SJCRH30 (cell line): ENCODE measurements around the gene URB1. TPM values are rescaled to one million over a fixed set of nuclear protein-coding genes. Genes with fewer than 3 reads are reported as not detected.

Source experiments
- DNase-seq, 2 experiments: peaks; one replicate each; pipeline ENCODE4 v3.0.0-alpha.2; 2015 to 2020
- H3K27ac ChIP-seq: fragments of 250-450 bp; sonication (Bioruptor Pico); 2 replicates; pipeline ENCODE4 v1.5.1; 2020; ENCODE audit warnings: mild to moderate bottlenecking, moderate library complexity
- H3K27me3 ChIP-seq: fragments of 250-450 bp; sonication (Bioruptor Pico); 2 replicates; pipeline ENCODE4 v1.5.1; 2020; ENCODE audit warnings: mild to moderate bottlenecking, moderate library complexity
- H3K36me3 ChIP-seq: fragments of 250-450 bp; sonication (Bioruptor Pico); 2 replicates; pipeline ENCODE4 v1.5.1; 2020; ENCODE audit warnings: mild to moderate bottlenecking, moderate library complexity
- H3K4me1 ChIP-seq: fragments of 250-450 bp; sonication (Bioruptor Pico); 2 replicates; pipeline ENCODE4 v1.5.1; 2020; ENCODE audit warnings: mild to moderate bottlenecking, moderate library complexity
- H3K4me3 ChIP-seq: fragments of 250-450 bp; sonication (Bioruptor Pico); 2 replicates; pipeline ENCODE4 v1.5.1; 2020; ENCODE audit warnings: mild to moderate bottlenecking, moderate library complexity
- H3K9me3 ChIP-seq: fragments of 250-450 bp; sonication (Bioruptor Pico); replicated peaks from 2 replicates; pipeline ENCODE4 v1.5.1; 2020; ENCODE audit warnings: mild to moderate bottlenecking, moderate library complexity
- total RNA-seq: library from RNA; depleted of rRNA; stranded (reverse); fragments of >200 nt; shearing (Covaris generic); gene quantifications from 2 replicates; pipeline ENCODE4 v1.2.3, GENCODE V29; 2014

Gene URB1
- total RNA-seq, 1 experiment from 2014 or later = 21.8 TPM

DNA sequence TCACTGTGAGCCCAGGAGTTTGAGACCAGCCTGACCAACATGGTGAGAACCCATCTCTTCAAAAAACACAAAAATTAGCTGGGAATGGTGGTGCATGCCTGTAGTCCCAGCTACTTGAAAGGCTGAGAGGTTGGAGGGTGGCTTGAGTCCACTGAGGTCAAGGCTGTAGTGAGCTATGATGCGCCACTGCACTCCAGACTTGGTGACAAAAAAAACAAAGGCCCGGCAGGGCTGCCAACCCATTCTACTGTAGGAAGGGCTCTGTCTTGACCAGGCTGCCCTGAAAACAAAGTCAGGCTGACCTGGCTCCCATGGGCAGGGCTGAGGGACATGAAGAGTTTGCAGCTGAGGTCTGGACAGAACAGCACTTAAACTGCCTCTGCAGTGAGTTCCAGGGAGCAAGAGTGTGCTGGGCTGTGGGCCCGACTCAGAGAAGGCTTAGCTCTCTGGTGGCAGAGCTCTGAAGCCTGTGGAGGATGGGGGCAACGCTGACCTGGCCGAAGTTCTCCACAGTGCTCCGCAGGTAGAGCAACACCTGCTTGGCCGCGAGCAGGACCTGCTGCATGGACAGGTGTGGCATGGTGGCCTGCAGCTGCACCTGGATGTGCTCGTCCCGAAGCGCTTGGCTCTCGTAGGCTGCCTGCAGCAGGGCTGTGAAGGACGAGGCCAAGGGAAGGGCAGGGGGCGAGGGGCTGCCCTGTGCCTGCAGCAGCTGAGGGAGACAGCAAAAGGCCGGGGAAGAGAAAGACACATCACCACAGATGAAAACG, 42.4 kb downstream of the URB1 start:
- H3K27ac ChIP-seq = no peak overlapping the region
- no peak for DNase-seq
- no peak overlapping the region for H3K4me3 ChIP-seq
- no peaks in the 10 kb centered on the region for H3K27me3 ChIP-seq
- no peaks in the 10 kb centered on the region for H3K4me1 ChIP-seq
- H3K36me3 ChIP-seq = peaks cover 96% of the 10 kb centered on the region
- H3K9me3 ChIP-seq = no peaks in the 10 kb centered on the region

DNA sequence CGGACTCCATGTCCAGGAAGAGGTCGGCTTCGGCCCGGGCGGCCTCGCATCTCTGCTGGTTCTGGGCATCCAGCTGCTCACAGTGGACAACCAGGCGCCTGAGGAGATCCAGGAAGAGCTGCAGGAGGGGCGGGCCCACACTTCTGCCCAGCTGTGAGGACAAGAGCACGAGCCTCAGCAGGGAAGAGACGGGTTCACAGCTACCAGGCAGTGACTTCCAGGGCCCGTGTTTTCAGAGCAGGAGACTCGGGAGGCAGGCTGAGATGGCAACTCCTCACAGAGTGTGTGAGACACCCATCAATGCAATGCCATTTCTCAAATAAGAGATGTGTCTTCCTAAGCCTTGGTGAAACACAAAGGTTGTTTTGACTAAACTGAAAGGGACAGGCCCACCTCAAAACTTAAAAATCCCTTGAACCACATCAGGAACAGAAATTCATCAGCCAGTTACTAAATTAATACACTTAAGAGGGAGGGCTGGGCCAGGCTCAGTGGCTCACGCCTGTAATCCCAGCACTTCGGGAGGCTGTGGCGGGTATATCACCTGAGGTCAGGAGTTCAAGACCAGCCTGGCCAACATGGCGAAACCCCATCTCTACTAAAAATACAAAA, 43.4 kb downstream of the URB1 start:
- no peak for DNase-seq
- Histone ChIP-seq H3K27me3 (no peaks in the 10 kb centered on the region), H3K36me3 (peaks cover 96% of the 10 kb centered on the region), H3K9me3 (no peaks in the 10 kb centered on the region), H3K27ac (no peak overlapping the region), H3K4me1 (no peaks in the 10 kb centered on the region), H3K4me3 (no peak overlapping the region)

DNA sequence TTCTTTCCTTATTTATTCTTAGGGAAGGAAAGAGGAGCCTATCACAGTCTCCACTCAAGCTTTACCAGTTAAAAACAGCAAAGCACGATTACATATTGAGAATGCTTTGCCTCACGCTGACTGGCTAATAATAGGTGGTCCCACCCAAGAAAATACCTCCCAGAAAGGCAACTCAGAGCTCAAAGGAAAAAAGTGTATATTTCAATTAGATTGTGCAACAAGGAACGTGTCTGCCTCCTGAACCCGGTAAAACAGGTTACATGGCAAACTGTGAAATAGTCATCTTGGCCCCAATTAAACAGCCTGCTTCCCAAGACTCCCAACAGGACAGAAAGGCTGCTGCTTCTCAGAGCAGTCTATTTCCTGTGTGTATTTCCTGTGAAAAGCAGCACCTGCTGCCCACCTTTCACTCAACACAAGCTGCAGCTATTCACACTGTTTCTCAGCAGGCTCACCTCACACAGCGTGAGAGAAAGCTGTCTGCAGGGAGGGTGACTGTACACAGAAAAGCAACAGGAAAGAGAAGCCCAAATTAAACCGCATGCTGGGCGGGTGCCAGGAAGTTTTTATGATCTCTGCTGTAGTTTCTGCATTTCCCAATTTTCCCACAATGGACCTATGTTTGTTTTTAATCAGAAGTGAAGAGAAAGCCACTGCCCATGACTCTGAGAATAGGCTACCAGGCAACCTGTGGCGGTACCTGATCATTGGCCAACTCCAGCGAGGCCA, 44.0 kb downstream of the URB1 start:
- DNase-seq = no peak
- no peaks in the 10 kb centered on the region for H3K4me1 ChIP-seq
- H3K27ac ChIP-seq = no peak overlapping the region

DNA sequence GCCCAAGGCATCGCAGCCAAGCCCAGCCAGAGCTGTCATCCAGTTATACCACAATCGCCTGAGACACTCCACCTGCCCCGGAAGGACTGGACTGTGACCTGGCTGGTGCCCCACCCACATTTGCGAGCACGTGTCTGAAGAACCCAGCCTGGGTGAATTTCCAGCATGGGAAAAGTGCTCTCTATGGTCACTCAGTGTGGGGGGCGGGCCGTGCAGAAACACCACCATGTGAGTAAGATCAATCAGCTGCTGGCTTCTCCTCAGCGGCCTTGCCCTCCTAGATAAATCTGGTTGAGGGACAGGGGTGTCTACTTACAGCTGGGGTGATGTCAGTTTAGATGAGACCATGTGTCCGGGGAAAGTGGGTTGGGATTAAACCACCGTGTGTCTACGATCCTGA, 44.8 kb downstream of the URB1 start:
- peaks cover 96% of the 10 kb centered on the region for H3K36me3 ChIP-seq
- H3K9me3 ChIP-seq = no peaks in the 10 kb centered on the region
- H3K27ac ChIP-seq = no peak overlapping the region
- no peaks in the 10 kb centered on the region for H3K4me1 ChIP-seq
- no peak overlapping the region for H3K4me3 ChIP-seq
- no peak for DNase-seq
- H3K27me3 ChIP-seq = no peaks in the 10 kb centered on the region

More for the DNA sequence above, 44.0 kb downstream of the URB1 start:
- Histone ChIP-seq H3K4me3 (no peak overlapping the region), H3K36me3 (peaks cover 96% of the 10 kb centered on the region), H3K27me3 (no peaks in the 10 kb centered on the region), H3K9me3 (no peaks in the 10 kb centered on the region)

DNA sequence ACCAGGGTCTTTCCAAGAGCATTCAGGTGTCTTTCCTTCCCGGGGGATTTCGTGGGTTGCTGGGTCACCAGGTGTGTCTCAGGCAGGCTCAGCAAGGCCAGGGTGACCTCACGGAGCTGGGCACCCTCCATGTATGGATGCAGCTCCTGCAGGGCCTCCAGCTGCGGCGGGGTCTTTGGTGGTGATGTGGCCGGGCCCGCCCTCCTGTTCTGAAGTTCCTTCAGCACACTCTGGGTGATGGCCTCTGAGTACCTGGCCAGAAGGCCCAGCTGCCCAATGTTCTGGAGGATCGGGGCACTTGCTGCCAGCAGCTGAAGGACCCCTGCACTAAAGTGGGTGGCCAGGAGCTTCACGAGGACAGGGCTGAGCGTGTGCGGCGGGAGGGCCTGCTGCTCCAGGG, 45.5 kb downstream of the URB1 start:
- Histone ChIP-seq H3K4me1 (no peaks in the 10 kb centered on the region), H3K27me3 (no peaks in the 10 kb centered on the region), H3K36me3 (peaks cover 93% of the 10 kb centered on the region), H3K9me3 (no peaks in the 10 kb centered on the region), H3K27ac (no peak overlapping the region), H3K4me3 (no peak overlapping the region)
- no peak for DNase-seq

DNA sequence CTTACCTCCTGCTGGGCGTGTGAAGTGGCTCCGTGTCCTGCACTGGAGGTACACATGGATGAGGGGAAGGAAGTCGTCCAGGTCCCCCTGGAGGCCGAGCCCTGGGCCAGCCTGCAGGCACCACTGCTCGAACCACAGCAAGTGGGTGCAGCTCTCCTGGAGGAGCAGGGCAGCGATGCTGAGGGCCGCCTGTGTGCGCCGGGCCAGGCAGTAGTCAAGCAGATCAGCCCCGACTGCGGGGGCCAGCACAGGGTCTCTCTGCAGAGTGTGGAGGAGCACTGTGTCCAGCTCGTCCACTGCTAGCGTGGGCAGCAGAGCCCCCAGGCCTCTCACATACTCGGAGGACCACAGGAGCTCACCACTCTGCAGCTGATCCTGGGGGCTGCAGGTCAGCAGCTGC, 45.9 kb downstream of the URB1 start:
- Histone ChIP-seq H3K36me3 (peaks cover 91% of the 10 kb centered on the region), H3K27me3 (no peaks in the 10 kb centered on the region), H3K4me3 (no peak overlapping the region), H3K27ac (no peak overlapping the region), H3K4me1 (no peaks in the 10 kb centered on the region), H3K9me3 (no peaks in the 10 kb centered on the region)
- DNase-seq = no peak

DNA sequence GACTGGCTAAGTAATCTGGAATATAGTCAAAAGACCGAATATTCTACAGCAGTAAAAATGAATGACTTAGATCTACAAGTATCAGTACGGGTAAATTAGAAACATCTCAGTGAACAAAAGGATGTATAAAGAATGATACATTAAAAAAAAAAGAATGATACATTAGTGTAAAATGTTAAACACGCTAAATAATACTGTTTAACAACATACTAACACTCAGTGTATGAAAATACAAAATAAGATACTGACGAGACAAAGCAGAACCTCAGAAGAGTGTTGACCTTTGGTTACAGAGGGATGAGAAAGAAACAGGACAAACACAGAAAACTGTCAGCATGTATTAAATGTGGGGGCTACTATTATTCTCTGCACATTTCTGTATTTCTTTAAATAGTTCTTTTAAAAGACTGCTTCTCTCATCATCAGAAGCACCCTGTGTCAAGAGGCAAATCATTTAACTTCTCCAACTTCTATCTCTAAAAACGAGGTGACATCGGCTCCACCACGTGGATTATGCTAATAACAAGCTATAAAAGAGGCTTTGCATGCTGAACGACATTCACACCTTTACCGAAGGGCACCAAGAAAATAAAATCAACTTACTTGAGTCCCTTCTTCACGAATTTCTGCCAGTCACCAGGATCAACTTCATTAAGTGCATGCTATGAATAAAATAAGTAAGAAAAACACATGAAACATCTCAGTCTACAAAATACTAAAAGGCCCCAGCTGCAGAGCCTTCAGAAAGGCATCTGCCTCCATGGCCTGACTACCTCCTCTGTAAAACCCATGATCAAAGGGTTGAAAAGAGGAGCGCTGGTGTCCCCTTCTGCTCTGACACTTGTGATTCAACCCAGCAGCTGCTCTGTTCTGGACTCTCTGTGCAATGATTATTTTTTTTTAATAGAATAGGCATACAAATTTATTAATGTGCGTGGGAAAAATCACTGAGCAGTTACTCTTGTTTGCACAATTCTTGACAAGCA, 51.7 kb downstream of the URB1 start:
- H3K27ac ChIP-seq = no peak overlapping the region
- DNase-seq = peak in 1 of 2 experiments; percentile 47

DNA sequence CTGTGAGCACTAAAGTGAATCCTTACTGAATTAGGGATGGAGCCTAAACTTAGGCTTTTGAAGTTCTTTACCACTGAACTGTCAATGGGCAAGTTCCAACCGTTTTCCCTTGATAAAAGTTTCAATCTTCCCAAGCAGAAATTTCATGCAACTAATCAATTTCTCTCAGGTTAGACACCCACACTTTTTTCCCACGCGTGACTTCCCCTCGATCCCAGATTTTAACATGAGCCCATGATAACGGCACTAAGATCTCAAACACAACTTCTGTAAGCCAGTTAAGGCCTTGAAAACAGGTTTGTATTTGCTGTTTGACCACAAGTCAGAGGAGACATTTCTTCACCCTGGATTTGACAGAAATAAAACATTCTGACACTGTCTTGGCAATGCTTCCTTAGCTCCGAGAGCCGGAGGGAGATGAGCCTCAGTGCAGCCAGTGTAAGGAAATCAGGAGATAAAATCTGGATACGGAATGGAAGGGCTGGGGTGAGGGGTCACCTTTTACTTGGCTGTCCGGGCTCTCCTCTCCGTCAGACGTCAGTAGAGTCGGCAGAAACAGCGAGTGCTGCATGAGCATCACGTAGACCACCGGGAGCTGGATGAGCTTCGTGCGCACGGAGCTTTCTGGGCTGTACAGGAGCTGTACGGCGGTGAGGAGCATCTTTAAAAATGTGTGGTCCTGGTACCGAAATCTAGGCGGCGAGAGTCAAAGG, 54.4 kb downstream of the URB1 start:
- DNase-seq = no peak
- H3K27me3 ChIP-seq = no peaks in the 10 kb centered on the region
- no peaks in the 10 kb centered on the region for H3K9me3 ChIP-seq
- H3K4me1 ChIP-seq = peaks cover 5% of the 10 kb centered on the region
- peaks cover 73% of the 10 kb centered on the region for H3K36me3 ChIP-seq
- H3K4me3 ChIP-seq = no peak overlapping the region
- no peak overlapping the region for H3K27ac ChIP-seq

More for the DNA sequence above, 51.7 kb downstream of the URB1 start:
- Histone ChIP-seq H3K36me3 (peaks cover 76% of the 10 kb centered on the region), H3K9me3 (no peaks in the 10 kb centered on the region), H3K4me3 (no peak overlapping the region), H3K27me3 (no peaks in the 10 kb centered on the region), H3K4me1 (peaks cover 5% of the 10 kb centered on the region)

DNA sequence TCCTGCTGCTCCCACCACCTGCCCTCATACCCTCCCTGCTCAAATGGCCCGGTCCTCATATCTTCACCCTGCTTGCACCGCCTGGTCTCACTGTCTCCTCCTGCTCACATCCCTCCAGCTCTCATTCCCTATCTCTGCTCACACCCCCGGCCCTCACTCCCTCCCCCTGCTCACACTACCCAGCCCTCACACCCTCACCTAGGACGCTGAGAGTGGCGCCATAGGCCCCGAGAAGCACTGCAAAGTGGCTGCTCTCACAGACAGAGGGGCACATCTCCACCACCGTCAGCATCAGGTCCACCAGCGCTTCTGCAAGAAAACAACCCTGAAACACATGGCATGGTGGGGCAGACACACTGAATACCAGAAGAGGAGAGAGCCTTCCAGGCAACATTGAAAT, 55.6 kb downstream of the URB1 start:
- Histone ChIP-seq H3K9me3 (peaks cover 4% of the 10 kb centered on the region), H3K27me3 (no peaks in the 10 kb centered on the region), H3K4me1 (peaks cover 5% of the 10 kb centered on the region), H3K36me3 (peaks cover 76% of the 10 kb centered on the region), H3K4me3 (no peak overlapping the region), H3K27ac (no peak overlapping the region)
- DNase-seq = no peak

DNA sequence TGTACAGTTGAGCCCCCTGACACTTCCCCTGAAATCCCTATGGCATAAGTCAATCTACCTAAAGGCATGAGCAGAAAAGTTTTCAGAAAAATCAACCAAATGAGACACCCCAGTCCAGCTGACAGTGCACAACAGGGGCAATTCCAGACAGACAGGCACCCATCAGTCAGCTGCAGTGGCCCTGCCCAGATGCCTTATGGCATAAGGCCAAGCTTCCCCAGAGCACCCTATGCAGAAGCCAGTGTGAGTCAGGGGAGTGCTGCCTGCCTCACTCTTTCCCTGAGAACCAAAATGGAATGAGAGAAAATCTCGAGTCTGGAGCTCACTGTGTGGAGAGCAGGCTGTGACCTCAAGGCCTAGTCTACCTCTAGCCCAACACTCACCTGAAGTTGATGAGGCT, 56.1 kb downstream of the URB1 start:
- Histone ChIP-seq H3K4me3 (no peak overlapping the region), H3K27ac (no peak overlapping the region), H3K9me3 (peaks cover 4% of the 10 kb centered on the region), H3K36me3 (peaks cover 79% of the 10 kb centered on the region), H3K4me1 (peaks cover 10% of the 10 kb centered on the region), H3K27me3 (no peaks in the 10 kb centered on the region)
- no peak for DNase-seq

DNA sequence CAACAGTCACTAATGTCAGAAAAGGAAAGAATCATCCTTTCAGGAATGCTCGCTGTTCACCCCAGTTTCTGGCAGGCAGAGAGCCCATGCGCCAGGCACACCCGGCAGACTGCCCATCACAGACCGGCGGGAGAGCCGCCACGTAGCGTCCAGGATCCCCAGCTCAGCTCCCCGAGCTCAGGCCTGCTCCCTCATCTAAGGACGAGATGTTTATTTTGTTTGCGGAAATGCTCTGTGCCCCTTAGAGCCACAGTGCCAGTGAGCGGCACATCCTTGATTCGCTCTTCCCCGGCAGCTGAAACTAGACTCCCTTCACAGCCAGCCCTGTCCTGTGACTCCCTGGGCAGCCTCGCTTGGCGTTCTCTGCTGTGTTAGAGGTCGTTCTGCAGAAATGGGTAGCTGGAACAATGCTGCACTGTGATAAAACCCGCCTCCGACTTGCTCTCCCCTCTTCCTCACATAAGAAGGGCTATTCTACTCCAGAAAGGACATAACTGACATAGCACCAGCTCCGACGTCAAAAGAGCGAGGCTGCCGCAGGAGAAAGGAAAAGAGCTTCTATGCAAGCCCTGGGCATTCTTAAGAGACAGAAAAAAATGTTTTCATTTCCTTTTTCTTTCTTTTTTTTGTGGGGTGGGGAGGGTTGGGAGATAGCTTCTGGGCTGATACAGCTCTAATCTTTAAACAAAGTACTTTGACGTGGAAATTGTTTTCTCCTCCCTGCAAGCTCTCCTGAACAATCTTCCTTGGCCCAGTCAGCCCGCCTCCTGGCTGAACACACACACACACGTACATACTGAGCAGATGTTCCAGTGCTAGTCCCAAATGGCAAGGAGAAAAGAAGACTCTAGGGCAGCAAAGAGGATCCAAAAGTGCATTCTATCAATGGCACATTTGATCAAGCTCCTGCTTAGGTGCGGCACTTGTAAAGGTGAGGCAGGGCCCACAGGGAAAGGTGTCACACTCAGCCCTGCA, 56.9 kb downstream of the URB1 start:
- Histone ChIP-seq H3K36me3 (peaks cover 84% of the 10 kb centered on the region), H3K9me3 (peaks cover 4% of the 10 kb centered on the region), H3K27me3 (no peaks in the 10 kb centered on the region), H3K4me1 (peaks cover 11% of the 10 kb centered on the region), H3K4me3 (no peak overlapping the region), H3K27ac (no peak overlapping the region)
- DNase-seq = no peak

DNA sequence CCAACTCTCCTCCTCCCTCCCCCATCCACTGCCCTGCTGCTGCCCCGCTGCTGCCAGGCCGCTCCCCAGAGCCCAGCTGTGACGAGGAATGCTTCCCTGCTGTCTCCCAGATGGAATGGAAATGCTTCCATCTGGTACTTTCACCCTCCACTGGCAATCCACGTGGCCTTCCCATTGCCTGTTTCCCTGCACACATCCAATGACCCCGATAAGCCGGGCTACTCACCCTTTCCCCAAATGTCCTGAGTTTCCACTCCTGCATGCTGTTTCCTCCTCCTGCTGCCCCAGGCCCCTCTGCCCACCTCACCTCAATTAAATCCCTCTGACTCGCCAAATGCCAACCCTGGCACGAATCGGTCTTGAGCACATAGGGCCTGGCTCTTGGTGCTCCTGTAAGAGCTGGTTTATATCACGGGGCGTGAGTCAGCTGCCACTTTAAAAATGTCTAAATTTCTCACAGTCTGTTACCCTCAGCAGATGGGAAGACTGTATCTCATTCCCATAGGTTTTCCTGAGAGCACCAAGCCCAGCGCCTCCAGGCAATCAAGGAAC, 57.8 kb downstream of the URB1 start:
- no peak for DNase-seq
- H3K4me1 ChIP-seq = peaks cover 10% of the 10 kb centered on the region
- H3K9me3 ChIP-seq = peaks cover 4% of the 10 kb centered on the region
- H3K27me3 ChIP-seq = no peaks in the 10 kb centered on the region
- no peak overlapping the region for H3K27ac ChIP-seq
- H3K36me3 ChIP-seq = peaks cover 83% of the 10 kb centered on the region
- no peak overlapping the region for H3K4me3 ChIP-seq
